Epidermal melanocyte (primary cell): ENCODE measurements around the gene TMEM97.

Source experiments
- DNase-seq: peaks from one replicate; pipeline ENCODE4 v3.0.0; 2011; ENCODE audit warnings: low spot score; ENCODE audit not compliant: insufficient read length

Gene TMEM97

DNA sequence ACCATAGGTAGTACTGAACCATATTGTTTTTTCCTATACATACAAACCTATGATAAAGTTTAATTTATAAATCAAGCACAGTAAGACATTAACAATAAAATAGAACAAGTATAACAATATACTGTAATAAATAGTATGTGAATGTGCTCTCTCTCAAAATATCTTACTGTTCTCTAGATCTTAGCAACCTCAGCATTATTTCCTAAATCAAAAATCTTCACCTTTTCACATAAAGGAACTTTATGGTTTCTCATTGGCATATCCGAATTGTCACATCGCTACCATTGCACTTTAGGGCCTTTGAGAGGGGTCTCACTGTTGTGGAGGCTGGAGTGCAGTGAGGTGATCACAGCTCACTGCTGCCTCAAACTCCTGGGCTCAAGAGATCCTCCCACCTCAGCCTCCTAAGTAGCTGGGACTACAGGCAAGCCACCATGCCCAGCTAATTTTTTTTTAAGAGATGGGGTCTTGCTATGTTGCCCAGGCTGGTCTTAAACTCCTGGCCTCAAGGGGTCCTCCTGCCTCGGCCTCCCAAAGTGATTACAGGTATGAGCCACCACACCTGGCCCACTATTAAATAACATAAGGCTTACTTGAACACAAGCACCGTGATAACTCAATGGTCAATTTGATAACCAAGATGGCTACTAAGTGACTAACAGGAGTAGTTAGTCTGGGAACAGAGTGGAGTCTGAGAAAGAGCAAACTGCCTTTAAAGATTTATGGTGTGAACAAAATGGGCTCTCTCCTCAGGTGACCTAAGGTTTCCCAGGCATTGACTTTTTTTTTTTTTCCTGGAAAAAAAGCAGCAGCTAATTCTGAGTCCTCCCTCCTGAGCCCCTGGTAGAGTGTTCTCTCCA lies 2.9 kb upstream of the TMEM97 start:
- DNase-seq, result no peak

DNA sequence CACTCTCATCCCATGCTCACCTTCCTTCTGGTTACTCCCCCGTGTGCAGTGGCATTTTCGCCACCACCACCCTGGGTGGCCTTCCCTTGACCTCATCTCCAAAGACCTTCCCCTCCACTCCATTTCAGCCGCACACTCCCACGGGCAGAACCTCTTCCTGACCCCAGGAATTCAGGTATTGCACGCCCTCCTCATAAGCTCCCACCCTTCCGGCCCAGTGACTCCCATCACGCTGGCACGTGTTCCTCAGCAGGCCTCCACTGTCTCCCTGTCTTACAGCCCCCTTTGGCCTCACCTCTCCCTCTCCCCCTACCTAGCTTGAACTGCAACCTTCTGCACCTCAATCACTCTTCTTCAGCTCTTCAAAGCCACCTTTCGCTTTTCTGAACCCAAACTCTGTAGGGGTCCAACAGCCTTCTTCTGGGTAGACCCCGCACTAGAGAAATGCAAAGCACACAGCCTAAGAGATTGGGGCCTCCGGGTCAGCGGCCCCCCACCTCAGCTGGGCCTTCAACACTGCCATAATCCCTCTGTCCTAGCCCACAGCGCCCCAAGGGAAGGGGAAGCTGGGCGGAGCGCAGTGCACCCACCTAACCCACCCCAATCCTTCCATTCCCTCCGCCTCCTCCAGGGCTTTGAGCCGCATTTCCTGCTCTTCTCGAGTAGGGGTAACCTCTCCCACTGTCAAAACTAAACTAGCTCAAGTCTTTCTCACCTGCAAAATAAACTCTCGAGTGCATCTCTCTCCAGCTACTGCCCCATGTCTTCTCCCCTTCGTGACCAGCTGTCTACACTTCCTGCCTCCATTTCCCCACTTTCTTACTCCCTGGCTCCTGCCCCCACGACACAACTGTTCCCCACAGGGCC lies 1.7 kb upstream of the TMEM97 start:
- no peak for DNase-seq

DNA sequence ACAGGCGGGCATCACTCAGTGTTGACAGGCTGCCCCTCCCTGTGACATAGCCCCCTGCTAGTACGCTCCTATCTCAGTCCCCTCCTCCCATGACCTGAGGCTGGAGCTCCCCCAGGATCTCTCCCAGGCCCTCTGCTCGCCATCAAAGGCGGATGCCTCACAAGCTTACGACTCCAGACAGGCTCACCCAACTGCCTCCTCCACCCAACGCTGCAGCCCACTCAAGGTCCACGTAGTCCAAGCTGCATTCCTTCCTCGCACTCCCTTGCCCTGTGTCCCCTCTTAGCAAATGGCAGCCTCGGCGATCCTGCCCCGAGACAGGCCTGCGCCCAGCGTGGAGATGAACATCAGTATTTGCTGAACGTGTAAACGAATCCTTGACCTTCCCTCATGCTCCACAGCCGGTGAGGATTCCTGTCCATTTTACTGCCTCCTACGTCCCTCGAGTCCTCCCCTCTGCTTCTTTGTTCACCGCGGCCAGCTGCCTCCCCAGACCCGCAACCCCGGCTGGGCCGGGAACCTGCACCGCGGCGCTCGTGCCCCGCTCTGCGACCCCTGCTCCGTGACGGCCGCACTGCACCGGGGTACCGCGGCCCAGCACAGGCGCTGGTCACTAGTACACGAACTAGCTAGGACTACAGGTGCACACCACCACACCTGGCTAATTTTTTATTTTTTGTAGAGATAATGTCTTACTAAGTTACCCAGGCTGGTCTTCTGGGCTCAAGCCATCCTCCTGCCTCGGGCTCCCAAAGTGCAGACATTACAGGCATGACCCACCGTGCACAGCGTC lies 838 bp upstream of the TMEM97 start:
- DNase-seq, result no peak

DNA sequence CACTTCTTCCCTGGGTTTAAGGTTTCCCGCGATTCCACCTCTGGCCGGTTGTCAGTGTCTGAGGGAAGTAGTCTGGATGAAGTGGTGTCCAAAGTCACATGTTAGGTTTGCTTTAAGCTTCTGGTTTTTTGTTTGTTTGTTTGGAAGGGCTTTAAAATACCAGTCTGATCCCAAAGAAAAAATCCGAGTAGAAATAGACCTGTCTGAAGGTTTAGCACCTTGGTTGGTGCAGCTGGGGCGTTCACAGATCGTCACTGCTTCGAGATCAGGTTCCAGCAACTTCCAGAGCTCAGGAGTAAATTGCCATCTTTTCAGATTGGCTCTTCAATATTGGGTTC lies 567 bp downstream of the TMEM97 start:
- DNase-seq, result no peak

DNA sequence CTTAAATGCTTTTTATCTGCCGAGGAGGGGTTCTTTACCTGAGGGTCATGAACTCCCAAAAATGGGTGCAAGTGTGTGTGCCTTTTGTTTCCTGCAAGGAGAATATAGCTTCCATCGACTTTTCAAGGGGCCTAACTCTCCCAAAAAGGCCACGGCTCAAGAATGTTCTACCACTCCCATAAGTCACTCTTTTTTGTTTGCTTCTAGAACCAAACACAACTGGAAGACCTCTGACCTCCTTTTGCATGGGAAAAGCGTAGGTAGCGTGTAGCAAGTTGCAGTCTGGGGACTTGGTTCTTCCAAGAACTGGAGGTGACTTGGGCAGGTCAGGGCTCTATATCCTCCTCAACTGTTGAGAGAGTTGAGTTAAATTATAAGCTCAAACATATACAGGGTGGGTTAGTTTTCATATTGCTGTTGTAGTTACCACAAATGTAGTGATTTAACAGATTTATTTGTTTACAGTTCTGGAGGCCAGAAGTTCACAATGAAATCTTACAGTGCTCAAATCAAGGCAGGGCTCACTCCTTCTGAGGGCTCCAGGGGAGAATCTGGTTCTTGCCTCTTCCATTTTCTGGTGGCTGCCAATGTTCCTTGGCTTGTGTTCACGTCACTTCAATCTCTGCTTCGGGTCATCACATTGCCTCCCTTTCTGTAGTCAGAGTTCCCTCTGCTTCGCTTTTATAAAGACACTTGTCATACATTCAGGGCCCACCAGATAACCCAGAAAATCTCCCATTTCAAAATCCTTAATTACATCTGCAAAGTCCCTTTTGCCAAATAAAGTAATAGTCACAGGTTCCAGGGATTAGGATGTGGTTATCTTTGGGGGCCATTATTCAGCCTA lies 1.4 kb downstream of the TMEM97 start:
- DNase-seq, result no peak

DNA sequence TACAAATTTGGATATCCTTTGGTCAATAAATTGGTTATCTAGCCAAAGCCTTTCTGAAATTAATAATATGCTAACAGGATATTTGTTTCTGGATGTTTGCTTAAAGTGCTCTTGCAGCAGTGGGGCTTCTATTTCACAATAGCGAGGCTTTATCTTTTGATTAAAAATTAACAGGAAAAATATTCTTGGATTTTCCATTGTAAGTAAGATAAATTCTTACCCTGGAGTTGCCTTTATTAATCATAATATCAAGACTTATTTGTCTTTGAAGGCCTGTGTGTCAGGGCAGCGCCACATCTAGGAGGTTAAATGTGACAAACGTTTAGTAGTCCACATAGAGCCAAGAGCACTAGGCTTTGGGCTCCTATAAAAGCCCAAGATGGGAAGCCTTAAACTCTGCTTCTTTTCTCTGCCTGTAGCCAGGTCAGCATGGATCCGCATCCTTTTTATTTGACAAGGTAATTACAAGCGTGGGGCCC lies 5.3 kb downstream of the TMEM97 start:
- DNase-seq, result no peak

DNA sequence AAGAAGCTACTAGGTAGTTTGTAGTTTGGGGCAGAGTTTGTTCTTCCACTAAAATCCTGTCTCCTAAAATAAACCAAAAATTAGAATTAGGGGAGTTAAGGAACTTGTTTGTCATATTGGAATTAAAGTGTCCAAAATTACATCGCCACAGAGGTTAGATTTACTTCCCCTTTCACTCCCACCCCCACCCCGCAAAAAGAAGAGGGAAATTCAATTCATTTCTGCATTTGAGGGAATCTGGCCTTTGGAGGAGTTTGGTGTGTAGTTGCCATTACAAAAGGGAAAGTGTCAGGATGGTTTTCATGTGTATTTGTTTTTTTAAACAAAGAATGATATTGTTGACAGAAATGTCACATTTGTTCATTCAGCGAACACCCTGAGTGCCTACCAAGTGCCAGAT lies 5.8 kb downstream of the TMEM97 start:
- DNase-seq, result no peak

DNA sequence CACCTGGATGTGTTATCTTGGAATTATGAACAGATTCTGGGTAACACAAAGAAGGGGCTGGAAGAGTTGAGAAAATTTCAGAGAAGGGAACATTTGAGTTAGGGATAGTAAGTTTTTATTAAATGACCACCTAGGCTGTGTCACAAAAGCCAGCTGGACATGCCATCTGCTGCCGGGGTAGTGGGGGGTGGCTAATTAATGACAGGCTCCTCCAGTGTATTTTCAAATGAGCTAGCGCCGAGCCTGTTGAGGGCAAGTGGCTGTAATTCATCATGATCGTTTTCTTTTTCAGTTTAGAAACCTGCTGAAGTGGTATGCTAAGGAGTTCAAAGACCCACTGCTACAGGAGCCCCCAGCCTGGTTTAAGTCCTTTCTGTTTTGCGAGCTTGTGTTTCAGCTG lies 6.2 kb downstream of the TMEM97 start:
- no peak for DNase-seq

DNA sequence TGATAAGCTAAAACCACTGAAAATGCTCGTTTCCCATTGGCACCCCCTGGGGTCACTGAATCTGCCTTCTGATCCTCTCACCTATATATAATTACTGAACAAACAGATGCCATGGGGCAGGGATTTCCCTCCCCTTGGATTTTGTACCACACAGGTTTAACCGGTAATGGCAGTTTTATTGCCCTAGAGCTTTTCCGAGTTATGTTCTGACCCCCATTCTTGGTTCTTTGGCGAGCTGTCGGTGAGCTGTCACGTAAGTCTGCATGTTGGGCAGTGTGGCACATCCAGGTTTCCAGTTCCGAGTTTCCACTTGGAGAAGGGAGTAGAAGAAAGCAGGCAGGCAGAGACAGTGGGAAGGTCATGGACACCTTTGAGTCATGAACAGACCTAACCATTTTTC lies 7.1 kb downstream of the TMEM97 start:
- no peak for DNase-seq

DNA sequence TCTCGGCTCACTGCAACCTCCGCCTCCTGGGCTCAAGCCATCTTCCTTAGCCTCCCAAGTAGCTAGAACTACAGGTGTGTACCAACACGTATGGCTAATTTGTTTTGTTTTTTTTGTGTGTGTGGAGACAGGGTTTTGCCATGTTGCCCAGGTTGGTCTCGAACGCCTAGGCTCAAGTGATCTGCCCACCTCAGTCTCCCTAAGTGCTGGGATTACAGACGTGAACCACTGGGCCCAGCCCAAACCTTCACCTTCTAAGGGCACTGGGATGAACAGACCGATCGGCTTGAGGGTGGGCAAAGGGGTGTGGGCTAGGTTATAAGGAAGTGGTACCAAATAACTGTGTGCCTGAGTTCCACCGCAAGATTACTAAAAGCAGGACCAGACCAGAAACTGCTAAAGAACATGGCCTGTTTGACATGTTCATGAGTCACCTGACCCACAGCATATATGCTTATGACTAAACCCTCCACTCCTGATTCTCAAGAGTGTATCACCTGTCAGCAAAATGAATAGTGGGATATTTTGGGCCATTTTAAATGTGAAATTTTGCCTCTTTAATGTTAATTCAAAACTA lies 8.1 kb downstream of the TMEM97 start:
- no peak for DNase-seq

DNA sequence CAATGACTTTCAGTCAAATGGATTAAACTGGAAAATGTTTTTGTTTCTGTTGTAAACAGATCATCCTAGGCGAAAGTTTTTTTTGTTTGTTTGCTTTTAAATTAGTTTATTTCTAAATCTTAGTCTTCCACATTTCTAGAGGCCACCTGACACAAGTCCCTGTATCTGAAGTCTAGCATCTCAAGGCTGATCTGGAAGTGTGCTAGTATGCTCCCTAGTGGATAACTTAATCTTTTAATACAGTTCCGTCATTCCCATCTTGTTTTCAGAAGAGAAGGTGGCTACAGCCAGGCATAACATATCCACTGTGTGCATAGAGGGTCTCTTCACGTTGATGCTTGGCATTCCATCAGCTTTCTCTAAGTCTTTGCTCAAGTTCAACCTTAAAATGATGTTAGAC lies 8.7 kb downstream of the TMEM97 start:
- DNase-seq, result no peak

DNA sequence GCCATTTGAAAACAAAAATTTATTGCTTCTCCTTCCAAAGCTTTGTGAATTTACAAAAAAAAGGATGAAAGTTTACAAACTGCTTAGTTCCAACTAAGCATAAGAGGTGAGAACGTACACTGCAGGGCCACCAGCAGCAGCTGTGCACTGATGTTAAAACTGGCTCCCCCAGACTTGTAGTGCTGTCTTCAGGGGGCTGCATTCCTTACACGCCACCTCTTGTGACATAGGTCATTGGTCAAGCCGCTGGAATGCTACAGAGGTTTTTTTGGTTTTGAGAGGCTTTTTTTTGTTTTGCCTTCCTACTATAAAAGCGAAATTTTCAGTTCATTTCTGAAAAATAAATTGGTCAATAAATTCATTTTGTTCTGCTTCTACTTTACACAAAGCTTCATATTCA lies 9.3 kb downstream of the TMEM97 start:
- no peak for DNase-seq

DNA sequence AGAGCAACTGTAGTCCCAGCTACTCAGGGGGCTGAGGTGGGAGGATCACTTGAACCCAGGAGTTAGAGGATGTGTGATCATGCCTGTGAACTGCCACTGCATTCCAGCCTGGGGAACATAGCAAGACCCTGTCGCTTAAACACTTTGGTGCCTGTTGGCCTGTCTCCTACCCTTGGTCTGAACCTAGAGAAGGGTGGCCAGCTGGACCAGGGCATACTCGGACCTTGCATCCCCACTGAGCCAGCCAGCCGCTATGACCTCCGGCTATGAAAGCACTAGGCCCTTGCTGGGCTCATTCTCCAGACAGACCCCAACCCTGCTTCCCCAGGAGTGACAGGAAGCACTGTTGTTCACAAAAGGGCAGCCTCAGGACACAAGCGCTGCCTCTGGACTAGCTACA lies 11.7 kb downstream of the TMEM97 start:
- no peak for DNase-seq

DNA sequence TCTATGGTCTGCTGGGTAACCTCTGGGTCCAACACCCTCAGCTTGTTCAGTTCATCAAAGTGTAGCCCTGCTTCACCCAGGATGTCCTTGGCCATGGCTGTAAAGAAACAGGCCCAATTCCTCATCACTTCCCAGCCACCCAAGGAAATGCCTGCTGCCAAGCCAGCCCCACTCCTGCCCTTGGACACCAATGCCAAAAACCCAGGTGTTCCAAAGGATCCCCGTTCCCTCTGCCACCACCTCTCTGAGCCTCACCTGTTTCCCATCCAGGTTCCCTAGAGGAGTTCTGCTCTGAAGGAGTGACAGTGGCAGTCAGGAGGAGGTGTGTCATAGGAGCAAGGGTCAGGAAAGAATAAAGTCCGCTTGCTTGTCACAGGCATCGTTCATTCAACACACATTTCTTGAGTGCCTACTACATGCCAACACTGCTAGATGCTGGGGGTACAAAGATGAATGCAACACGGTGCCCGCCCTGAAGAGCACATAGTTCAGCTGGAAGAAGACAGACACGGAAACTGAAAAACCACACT lies 13.0 kb downstream of the TMEM97 start:
- no peak for DNase-seq

DNA sequence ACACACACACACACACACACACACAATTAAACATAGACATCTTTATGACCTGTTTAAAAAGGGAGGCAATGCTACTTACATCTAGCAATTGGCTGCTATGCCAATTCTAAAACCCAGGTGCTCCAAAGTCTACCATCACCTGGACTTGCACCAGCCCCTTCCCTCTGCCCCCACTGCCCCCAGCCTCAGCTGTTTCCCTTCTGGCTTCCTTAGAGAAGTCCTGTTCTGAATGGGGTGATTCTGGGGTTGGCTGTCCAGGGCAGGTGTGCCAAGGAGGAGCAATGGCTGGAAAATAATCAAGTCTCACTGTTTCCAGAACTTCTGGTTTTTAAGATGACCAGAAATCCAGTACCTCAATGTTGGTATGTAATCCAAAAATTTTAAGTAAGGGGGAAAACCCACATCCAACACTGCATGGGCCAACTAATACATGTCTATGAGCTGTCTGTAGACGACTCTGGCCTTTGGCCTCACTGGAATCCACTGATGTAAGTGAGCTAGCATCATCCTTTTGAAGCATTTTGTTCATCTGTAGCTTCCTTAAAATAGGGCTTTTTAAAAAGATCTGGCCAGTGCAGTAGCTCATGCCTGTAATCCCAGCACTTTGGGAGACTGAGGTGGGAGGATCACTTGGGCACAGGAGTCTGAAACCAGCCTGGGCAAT lies 14.2 kb downstream of the TMEM97 start:
- DNase-seq, result no peak

DNA sequence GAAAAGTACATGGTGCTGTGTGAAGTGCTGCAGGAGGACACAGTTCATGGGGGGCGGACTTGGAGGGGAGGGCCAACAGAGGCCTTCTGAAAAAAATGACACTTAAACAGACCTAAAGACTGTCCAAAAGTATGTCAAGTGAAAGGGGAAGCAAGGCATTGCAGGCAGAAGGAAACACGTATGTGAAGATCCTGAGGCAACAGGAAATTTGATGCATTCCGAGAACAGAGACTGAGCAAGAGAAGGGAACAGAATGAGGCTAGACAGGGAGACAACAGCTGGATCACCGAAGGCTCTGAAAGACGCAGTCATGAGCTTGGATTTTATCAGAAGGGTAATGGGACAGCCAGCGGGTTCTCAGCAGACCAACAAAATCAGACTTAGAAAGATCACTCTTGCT lies 15.2 kb downstream of the TMEM97 start:
- no peak for DNase-seq

DNA sequence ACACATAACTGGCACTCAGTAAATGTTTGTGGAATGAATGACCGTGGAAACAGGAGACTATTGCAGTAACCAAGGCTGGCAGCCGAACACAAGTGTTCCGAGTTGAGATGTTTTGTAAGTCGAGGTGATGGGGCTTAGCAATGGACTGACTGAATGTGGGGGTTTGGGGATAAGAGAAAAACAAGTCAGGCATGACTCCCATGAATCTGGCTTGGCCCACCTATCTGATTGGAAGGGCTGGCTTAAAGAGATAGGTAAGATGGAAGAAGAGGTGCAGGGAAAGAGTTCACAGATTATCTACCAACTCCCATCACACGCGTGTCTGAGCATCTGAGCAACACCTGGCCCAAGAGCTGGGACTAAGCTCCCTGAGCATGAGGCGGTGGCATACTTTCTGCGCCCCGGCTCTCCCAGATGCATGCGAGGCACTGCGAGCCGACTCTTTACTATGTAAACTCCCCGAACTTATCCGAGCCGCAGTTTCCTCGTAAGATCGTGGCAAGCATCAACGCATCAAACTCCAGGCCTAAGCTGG lies 15.7 kb downstream of the TMEM97 start:
- DNase-seq, result no peak

DNA sequence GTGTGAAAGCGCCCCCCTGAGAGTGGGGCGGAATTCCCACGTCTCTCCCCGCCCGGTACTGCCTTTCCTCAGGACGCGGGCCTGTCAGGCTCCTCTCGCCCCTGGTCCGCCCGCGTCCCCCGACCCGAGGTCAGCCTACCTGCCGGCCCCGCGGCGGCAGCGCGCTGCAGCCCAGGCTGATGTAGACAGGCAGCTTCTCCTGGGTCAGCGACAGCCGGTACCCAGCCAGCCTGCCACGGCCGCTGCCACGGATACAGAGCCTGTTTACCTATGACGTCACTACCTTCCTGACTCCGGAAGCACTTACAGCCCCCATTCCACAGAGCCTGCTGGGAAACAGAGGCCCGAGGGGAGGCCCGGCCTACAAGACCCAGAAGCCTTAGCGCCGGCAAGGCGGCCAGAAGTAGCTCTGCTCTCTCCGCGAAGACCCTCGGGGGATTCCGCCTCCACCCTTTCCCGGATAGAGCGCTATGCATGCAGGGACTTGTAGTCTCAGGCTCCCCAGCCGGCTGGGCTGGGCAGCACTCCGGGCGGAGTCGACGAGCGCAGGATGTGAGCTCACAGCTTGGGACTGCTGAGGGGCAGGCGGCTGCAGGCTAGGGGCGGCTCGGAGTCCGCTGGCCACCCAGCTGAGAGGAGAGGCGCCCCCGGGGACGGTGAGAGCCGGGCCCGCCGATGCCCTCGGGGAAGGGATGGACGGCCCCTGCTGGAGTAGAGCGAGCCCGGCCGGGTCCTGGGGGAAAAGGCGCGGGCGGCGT lies 16.4 kb downstream of the TMEM97 start, which contains the start of the genes IFT20 and TNFAIP1:
Gene IFT20 (minus strand): TSS at position 272 of the 758 bp plus-strand sequence. CDS start 3,487 bp downstream, outside the sequence.
Gene TNFAIP1 (plus strand): TSS at position 561 of the 758 bp plus-strand sequence. CDS start 3,761 bp downstream, outside the sequence.
- DNase-seq, result peak; percentile 90
